Retinal pigment epithelial cell (primary cell): ENCODE data around the gene RAB40C.
A peak's percentile ranks its signal among the peaks of the same experiment; 100 is the strongest.

Experiments used
- DNase-seq: peaks from one replicate; pipeline ENCODE4 v3.0.0-alpha.2; 2010; ENCODE audit warnings: low read depth
- H3K4me3 ChIP-seq: 2 replicates; pipeline ENCODE4 v1.5.1; 2011; ENCODE audit warnings: mild to moderate bottlenecking, low read length, control low read depth, moderate library complexity
- TF ChIP-seq, protein P1 (sequence below): conservative IDR thresholded peaks from 2 replicates; pipeline ENCODE4 v1.5.1; 2011; ENCODE audit warnings: low read depth, low read length, control low read depth, inconsistent platforms

Gene RAB40C

DNA sequence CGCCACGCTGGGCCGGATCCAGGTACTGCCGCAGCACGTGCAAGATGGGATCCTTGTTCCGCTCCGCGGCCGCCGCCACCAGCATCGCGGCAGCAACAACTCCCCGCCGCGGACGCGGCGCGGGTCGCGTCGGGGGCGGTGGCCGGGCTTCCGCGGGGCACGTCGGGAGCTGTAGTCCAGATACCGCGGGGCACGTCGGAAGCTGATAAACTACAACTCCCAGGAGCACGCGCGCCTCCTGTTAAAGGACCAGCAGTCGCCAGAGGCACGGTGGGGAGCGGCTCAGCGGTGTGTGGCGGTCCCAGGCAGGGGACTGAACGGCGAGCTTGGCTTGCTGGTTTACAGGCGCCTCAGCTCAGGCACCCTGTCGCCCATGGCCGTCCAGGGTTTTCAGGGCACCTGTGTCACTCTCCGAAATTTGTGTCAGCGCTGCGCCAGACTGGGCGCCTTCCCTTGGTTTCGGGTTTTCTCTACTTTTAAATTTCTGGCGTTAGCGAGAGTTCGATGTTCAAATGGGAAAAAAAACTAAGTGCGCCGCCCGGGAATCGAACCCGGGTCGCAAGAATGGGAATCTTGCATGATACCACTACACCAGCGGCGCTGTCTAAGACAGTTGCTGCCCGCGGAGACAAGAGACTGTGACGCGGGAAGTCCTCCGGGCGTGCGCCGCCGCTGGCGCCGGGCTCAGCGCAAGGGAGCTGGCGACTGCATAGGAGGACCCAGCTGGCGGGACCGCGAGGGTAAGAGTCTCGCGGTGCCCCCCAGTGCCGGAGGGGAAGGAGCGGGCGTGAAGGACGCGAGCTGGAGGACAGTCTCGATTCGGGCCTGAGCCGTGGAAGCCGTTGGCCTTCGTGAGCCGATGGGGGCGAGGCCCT is 46.6 kb downstream of the RAB40C start, which contains the start of gene METTL26:
TSS of gene METTL26 (minus strand) at position 100 of the 875 bp plus-strand sequence. CDS start at position 85, 15 bp downstream.
- H3K4me3 ChIP-seq, result peak within 1 kb of the TSS; percentile 77

GRCh38 chr16:637081-638018 is 47.5 kb downstream of the RAB40C start:
- TF ChIP-seq, protein P1, sequence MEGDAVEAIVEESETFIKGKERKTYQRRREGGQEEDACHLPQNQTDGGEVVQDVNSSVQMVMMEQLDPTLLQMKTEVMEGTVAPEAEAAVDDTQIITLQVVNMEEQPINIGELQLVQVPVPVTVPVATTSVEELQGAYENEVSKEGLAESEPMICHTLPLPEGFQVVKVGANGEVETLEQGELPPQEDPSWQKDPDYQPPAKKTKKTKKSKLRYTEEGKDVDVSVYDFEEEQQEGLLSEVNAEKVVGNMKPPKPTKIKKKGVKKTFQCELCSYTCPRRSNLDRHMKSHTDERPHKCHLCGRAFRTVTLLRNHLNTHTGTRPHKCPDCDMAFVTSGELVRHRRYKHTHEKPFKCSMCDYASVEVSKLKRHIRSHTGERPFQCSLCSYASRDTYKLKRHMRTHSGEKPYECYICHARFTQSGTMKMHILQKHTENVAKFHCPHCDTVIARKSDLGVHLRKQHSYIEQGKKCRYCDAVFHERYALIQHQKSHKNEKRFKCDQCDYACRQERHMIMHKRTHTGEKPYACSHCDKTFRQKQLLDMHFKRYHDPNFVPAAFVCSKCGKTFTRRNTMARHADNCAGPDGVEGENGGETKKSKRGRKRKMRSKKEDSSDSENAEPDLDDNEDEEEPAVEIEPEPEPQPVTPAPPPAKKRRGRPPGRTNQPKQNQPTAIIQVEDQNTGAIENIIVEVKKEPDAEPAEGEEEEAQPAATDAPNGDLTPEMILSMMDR, result no peak
- DNase-seq, result no peak
- peak overlapping the region; percentile 77 for H3K4me3 ChIP-seq

More for the DNA sequence above, 46.6 kb downstream of the RAB40C start, which contains the start of gene METTL26:
- DNase-seq, result peak; percentile 76
- TF ChIP-seq, protein P1, result no peak

- H3K4me3 ChIP-seq, result no peak overlapping the region
- no peak for DNase-seq
- TF ChIP-seq, protein P1, result no peak
Measured at GRCh38 chr16:638034-638543, 48.2 kb downstream of the RAB40C start.

DNA sequence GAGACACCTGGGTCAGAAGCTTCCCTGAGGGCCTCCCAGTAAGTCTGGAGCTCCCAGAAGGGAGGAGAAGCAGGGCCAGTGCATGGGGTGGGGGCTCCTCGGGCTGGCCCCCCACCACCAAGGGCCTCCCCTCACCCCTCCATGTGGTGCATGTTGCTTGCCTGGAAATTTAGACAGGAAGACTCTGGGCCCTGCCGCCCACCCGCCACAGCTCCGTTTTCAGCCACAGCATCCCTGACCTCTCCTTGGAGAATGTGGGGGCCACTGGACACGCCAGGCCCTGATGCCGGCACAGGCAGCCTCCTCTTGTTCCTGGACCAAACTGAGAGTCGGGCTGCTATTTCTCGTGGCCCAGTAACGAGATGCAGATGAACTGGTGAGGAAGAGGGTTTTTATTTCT is 49.0 kb downstream of the RAB40C start:
- H3K4me3 ChIP-seq, result no peak overlapping the region
- no peak for DNase-seq
- TF ChIP-seq, protein P1, result no peak

DNA sequence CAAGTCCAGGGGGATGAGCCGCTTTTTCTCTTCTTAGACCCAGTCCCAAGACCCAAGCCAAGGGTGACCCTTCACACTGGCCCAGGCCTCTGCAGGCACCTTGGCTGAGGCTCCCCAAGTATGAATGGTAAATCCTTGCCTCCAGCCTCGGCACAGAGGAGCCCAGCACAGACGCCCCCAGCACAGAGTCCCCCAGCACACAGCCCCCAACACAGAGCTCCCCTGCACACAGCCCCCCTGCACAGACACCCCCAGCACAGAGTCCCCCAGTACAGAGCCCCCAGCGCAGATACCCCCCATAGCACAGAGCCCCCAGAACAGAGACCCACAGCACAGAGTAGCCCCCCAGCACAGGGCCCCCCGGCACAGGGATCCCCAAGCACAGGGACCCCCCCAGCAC is 50.7 kb downstream of the RAB40C start:
- DNase-seq, result no peak
- H3K4me3 ChIP-seq, result no peak overlapping the region

DNA sequence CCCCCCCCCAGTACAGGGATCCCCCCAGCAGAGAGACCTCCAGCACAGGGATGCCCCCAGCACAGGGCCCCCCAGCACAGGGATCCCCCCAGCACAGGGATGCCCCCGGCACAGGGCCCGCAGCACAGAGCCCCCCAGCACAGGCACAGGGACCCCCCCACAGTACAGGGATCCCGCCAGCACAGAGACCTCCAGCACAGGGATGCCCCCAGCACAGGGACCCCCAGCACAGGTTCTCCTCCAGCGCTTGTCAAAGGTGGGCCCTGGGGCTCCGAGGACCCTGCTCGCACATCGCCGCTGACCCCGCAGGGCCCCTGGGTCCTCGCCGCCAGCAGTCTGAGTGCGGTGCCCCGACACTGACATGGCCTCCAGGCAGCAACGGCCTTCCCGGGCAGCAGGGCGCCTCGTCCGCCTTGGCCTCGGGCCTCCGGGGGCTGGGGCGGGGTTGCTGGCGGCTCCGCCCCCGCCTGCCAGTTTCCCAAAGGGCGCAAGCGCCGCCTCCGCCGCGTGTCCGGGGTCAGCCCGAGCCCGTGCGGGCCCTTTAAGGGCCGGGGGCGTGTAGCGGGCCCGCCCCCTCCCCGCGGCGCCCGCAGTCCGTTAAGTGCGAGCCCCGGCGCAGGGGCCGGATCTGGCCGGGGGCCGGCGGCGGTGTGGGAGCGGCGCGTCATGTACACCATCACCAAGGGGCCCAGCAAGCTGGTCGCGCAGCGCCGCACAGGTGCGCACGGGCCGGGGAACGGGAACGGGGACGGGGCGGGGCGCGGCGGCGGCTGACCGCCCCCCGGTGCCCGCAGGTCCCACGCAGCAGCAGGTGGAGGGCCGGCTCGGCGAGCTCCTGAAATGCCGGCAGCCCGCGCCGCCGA is 51.7 kb downstream of the RAB40C start, which contains the start of gene MCRIP2:
TSS of gene MCRIP2 (plus strand) at position 503 of the 863 bp plus-strand sequence. CDS start at position 667, 164 bp downstream.
- TF ChIP-seq, protein P1, result no peak
- peak within 1 kb of the TSS; percentile 57 for H3K4me3 ChIP-seq
- no peak for DNase-seq

More for the DNA sequence above, 50.7 kb downstream of the RAB40C start:
- TF ChIP-seq, protein P1, result no peak
